22Rv1 (cell line): Measurements from ENCODE around the gene PLXNA4.

Source experiments
- H3K27ac ChIP-seq: fragments of 450-650 bp; 2 replicates; pipeline ENCODE4 v1.5.1; 2017
- CTCF ChIP-seq: fragments of 450-650 bp; IDR thresholded peaks from 2 replicates; pipeline ENCODE4 v1.5.1; 2017; ENCODE audit warnings: mild to moderate bottlenecking
- ZFX ChIP-seq: fragments of 450-650 bp; IDR thresholded peaks from 2 replicates; pipeline ENCODE4 v1.6.1; 2017; ENCODE audit warnings: antibody characterized with exemption, borderline replicate concordance

The PLXNA4 gene

GRCh38 chr7:132472463-132473120 lies 103.7 kb downstream of the PLXNA4 start:
- no peak overlapping the region for H3K27ac ChIP-seq
- TF ChIP-seq ZFX (no peak), CTCF (no peak)

- H3K27ac ChIP-seq: no peak overlapping the region
- no peak for TF ChIP-seq CTCF
- no peak for TF ChIP-seq ZFX
These were observed 104.8 kb downstream of the PLXNA4 start for GRCh38 chr7:132471515-132471914.

- no peak for TF ChIP-seq CTCF
- TF ChIP-seq ZFX: no peak
- no peak overlapping the region for H3K27ac ChIP-seq
These were observed 106.6 kb downstream of the PLXNA4 start for GRCh38 chr7:132469681-132470080.

GRCh38 chr7:132469264-132469663 lies 107.0 kb downstream of the PLXNA4 start:
- no peak overlapping the region for H3K27ac ChIP-seq
- TF ChIP-seq CTCF: no peak
- no peak for TF ChIP-seq ZFX

- no peak overlapping the region for H3K27ac ChIP-seq
- TF ChIP-seq ZFX (no peak), CTCF (no peak)
These were observed 109.9 kb downstream of the PLXNA4 start for GRCh38 chr7:132466367-132466766.

GRCh38 chr7:132465516-132465915 lies 110.8 kb downstream of the PLXNA4 start:
- no peak overlapping the region for H3K27ac ChIP-seq
- TF ChIP-seq CTCF (no peak), ZFX (no peak)

- no peak overlapping the region for H3K27ac ChIP-seq
- TF ChIP-seq CTCF: no peak
- no peak for TF ChIP-seq ZFX
These were observed 111.5 kb downstream of the PLXNA4 start for GRCh38 chr7:132464740-132465139.
